B cell (primary cell): ENCODE results near the gene ADGRD2. TPM values are rescaled to one million over a fixed set of nuclear protein-coding genes. Genes with fewer than 3 reads are reported as not detected.
"Not testable (repeated sequence)": the region's sequence is repeated elsewhere in the genome, so short reads cannot be mapped to it uniquely, and the experiment has no call there.

Source experiments
- ATAC-seq: fragments of 200-7000 bp; cut with Tn5 transposase; one replicate; pipeline ENCODE4 v1.10.0; 2021; ENCODE audit warnings: low read depth, mild to moderate bottlenecking, moderate number of reproducible peaks, moderate library complexity
- CTCF ChIA-PET: fragments of 350-600 bp; sonication (Branson Sonifier 250); formaldehyde crosslinking; loops from one replicate; lab custom pipeline; 2021; ENCODE audit warnings: antibody characterized with exemption, inconsistent platforms; lab: Charles Lee
- POLR2A ChIA-PET: fragments of 350-600 bp; sonication (Branson Sonifier 250); formaldehyde crosslinking; loops from one replicate; lab custom pipeline; 2021; ENCODE audit warnings: antibody characterized with exemption; lab: Charles Lee
- DNase-seq: peaks from one replicate; pipeline ENCODE4 v3.0.0; 2013
- H2AFZ ChIP-seq: 2 replicates; pipeline ENCODE4 v1.6.1; 2012; ENCODE audit warnings: mild to moderate bottlenecking, low read depth, low read length; ENCODE audit not compliant: insufficient read depth, poor library complexity, severe bottlenecking
- H3K27ac ChIP-seq, 2 donors: 1 replicate in 1 of 2; 2 replicates in 1 of 2; pipeline ENCODE4 v1.5.1; 2012 to 2013; ENCODE audit warnings: low read length in 2 of 2, mild to moderate bottlenecking in 2 of 2, moderate library complexity in 1 of 2
- H3K27me3 ChIP-seq, 4 experiments: fragments of 200-600 bp in 1 of 4; sonication (generic) in 1 of 4; replicated peaks in 1 of 4; 1 replicate in 2 of 4; 2 replicates in 2 of 4; pipeline versions ENCODE4 v1.6.1 to v1.7.0; 2013 to 2016; ENCODE audit warnings: low read length in 3 of 4, mild to moderate bottlenecking in 2 of 4, mixed read lengths in 1 of 4, moderate library complexity in 1 of 4; ENCODE audit not compliant: insufficient read depth in 4 of 4, control insufficient read depth in 3 of 4; ENCODE audit errors: control extremely low read depth in 1 of 4
- H3K36me3 ChIP-seq, 2 experiments: replicated peaks in 1 of 2; 1 replicate in 1 of 2; 2 replicates in 1 of 2; pipeline versions ENCODE4 v1.6.1 to v1.7.1; 2013; ENCODE audit warnings: low read length in 1 of 2; ENCODE audit not compliant: insufficient read depth in 2 of 2, control insufficient read depth in 1 of 2; ENCODE audit errors: control extremely low read depth in 1 of 2, extremely low read depth in 1 of 2
- H3K4me1 ChIP-seq, 2 donors: fragments of 200-600 bp in 1 of 2; sonication (generic) in 1 of 2; 1 replicate in 1 of 2; 2 replicates in 1 of 2; pipeline versions ENCODE4 v1.5.1 to v1.6.1; 2013 to 2017; ENCODE audit warnings: low read length in 2 of 2; ENCODE audit not compliant: control insufficient read depth in 2 of 2, insufficient read depth in 2 of 2
- H3K4me2 ChIP-seq: replicated peaks from 2 replicates; pipeline ENCODE3; 2012; ENCODE audit warnings: mild to moderate bottlenecking, low read depth, low read length; ENCODE audit not compliant: poor library complexity, severe bottlenecking
- H3K4me3 ChIP-seq, 5 experiments: fragments of 200-600 bp in 1 of 5; sonication (generic) in 1 of 5; 1 replicate in 3 of 5; 2 replicates in 2 of 5; pipeline versions ENCODE4 v1.5.1 to v1.7.0; 2011 to 2016; ENCODE audit warnings: low read length in 4 of 5, mild to moderate bottlenecking in 4 of 5, low read depth in 2 of 5, control low read depth in 1 of 5, moderate library complexity in 1 of 5; ENCODE audit not compliant: insufficient read depth in 1 of 5; ENCODE audit errors: control extremely low read depth in 1 of 5, extremely low read depth in 1 of 5
- H3K79me2 ChIP-seq: fragments of 200-600 bp; sonication (generic); one replicate; pipeline ENCODE4 v1.6.0; 2016; ENCODE audit warnings: low read length; ENCODE audit not compliant: control insufficient read depth, insufficient read depth
- H3K9ac ChIP-seq: fragments of 200-600 bp; sonication (generic); 2 replicates; pipeline ENCODE4 v1.6.1; 2017; ENCODE audit warnings: mild to moderate bottlenecking, low read length, moderate library complexity
- H3K9me3 ChIP-seq, 3 donors: one replicate each; pipeline versions ENCODE4 v1.6.1 to v1.7.1; 2013; ENCODE audit warnings: low read length in 2 of 3; ENCODE audit not compliant: control insufficient read depth in 2 of 3, insufficient read depth in 1 of 3; ENCODE audit errors: control extremely low read depth in 1 of 3
- H4K20me1 ChIP-seq: 2 replicates; pipeline ENCODE4 v1.6.0; 2012; ENCODE audit warnings: mild to moderate bottlenecking, low read length; ENCODE audit not compliant: insufficient read depth, control insufficient read depth, poor library complexity, severe bottlenecking
- H3K27ac Mint-ChIP-seq: one replicate; pipeline ENCODE4 v1.8.0; 2021; ENCODE audit warnings: mixed read lengths
- H3K27me3 Mint-ChIP-seq: one replicate; pipeline ENCODE4 v1.8.0; 2021; ENCODE audit warnings: mixed read lengths
- H3K4me1 Mint-ChIP-seq: one replicate; pipeline ENCODE4 v1.8.0; 2021; ENCODE audit warnings: mixed read lengths
- H3K4me3 Mint-ChIP-seq: one replicate; pipeline ENCODE4 v1.8.0; 2021; ENCODE audit warnings: mixed read lengths
- H3K9me3 Mint-ChIP-seq: one replicate; pipeline ENCODE4 v1.8.0; 2022; ENCODE audit warnings: mixed read lengths; ENCODE audit not compliant: insufficient read depth
- EZH2 ChIP-seq: IDR thresholded peaks from 2 replicates; pipeline ENCODE4 v1.6.1; 2012; ENCODE audit warnings: borderline replicate concordance, low read depth, mild to moderate bottlenecking, moderate library complexity, low read length; ENCODE audit not compliant: insufficient read depth, poor library complexity, severe bottlenecking
- WGBS: methylation state at CpG from one replicate; pipeline ENCODE4 v1.1.5; 2013; ENCODE audit warnings: missing lambda C conversion rate; ENCODE audit not compliant: insufficient coverage; 5-methylcytosine and 5-hydroxymethylcytosine counted together
- intact Hi-C: fragments of 100-400 bp; cut with micrococcal nuclease; formaldehyde crosslinking; loops from one replicate; pipeline ENCODE4 v1.10.0; 2022
- polyA plus RNA-seq: library from polyadenylated mRNA; depleted of rRNA; stranded (reverse); fragments of >200 nt; gene quantifications from 2 replicates; pipeline ENCODE4 v1.2.3, GENCODE V29; 2012
- total RNA-seq, 2 donors: library from RNA; stranded (reverse); fragments of 120-200 nt in 1 of 2; gene quantifications; 1 replicate in 1 of 2; 2 replicates in 1 of 2; pipeline versions ENCODE4 v1.2.3 to v1.2.4, GENCODE V29; 2013 to 2022
- TF ChIP-seq, protein P1 (sequence below): fragments of 200-600 bp; IDR thresholded peaks from one replicate; pipeline ENCODE4 v1.8.0; 2022; ENCODE audit warnings: antibody characterized with exemption, mild to moderate bottlenecking

Gene ADGRD2
- total and polyA plus RNA-seq, 2 donors (not counting 1 experiment from before 2014, with no cell fraction given): not detected

DNA sequence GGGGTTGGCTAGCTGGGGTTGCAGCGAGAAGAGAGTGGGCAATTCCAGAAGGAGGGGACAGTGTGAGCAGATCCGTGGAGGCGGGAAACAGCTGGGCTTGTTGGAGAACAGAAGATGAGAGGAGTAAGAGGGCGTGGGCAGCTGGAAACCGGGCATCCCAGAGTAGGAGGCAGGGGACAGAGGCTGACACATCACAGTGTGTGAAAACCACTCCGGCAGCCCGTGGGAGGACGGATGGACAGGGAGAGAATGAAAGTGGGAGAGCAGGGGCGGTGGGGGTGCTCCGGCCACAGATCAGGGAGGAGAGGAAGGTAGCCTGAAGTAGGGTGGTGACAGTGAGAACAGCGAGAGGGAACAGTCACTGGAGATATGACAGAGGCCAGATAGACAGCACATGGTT, 26.7 kb upstream of the ADGRD2 start:
- TF ChIP-seq, protein P1, sequence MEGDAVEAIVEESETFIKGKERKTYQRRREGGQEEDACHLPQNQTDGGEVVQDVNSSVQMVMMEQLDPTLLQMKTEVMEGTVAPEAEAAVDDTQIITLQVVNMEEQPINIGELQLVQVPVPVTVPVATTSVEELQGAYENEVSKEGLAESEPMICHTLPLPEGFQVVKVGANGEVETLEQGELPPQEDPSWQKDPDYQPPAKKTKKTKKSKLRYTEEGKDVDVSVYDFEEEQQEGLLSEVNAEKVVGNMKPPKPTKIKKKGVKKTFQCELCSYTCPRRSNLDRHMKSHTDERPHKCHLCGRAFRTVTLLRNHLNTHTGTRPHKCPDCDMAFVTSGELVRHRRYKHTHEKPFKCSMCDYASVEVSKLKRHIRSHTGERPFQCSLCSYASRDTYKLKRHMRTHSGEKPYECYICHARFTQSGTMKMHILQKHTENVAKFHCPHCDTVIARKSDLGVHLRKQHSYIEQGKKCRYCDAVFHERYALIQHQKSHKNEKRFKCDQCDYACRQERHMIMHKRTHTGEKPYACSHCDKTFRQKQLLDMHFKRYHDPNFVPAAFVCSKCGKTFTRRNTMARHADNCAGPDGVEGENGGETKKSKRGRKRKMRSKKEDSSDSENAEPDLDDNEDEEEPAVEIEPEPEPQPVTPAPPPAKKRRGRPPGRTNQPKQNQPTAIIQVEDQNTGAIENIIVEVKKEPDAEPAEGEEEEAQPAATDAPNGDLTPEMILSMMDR: no peak
- TF ChIP-seq EZH2: no peak
- H3K9me3 ChIP-seq: no peaks in the 10 kb centered on the region
- ChIA-PET CTCF (no interaction called here), POLR2A (no interaction called here)
- H3K4me3 ChIP-seq: no peak overlapping the region
- no peak overlapping the region for H2AFZ ChIP-seq
- H3K27me3 ChIP-seq: peaks cover 0 to 2% (median 0%) of the 10 kb centered on the region in 4 experiments
- H3K4me1 ChIP-seq: peaks cover 0 to 14% of the 10 kb centered on the region in 2 donors
- WGBS: 74% methylated on average over 11 of the region's 11 CpGs
- H3K27me3 Mint-ChIP-seq: peaks cover 3% of the 10 kb centered on the region
- intact Hi-C loops: no loop called here
- H3K4me1 Mint-ChIP-seq: peaks cover 12% of the 10 kb centered on the region
- DNase-seq: no peak
- H4K20me1 ChIP-seq: no peaks in the 10 kb centered on the region
- no peaks in the 10 kb centered on the region for H3K36me3 ChIP-seq
- no peak overlapping the region for H3K4me3 Mint-ChIP-seq
- H3K9me3 Mint-ChIP-seq: no peaks in the 10 kb centered on the region
- no peak overlapping the region for H3K27ac ChIP-seq
- no peak for ATAC-seq
- no peak overlapping the region for H3K4me2 ChIP-seq
- H3K27ac Mint-ChIP-seq: no peak overlapping the region
- no peak overlapping the region for H3K9ac ChIP-seq
- no peaks in the 10 kb centered on the region for H3K79me2 ChIP-seq

DNA sequence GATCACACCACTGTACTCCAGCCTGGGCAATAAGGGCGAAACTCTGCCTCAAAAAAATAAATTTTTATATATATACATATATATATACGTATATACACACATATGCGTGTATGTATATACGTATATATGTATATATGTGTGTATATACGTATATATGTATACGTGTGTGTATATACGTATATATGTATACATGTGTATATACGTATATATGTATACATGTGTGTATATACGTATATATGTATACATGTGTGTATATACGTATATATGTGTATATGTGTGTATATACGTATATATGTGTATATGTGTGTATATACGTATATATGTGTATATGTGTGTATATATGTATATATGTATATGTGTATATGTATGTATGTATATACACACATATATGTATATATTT, 24.5 kb upstream of the ADGRD2 start:
- no CpG with 5 or more reads among the region's 12 CpGs for whole genome bisulfite sequencing
- CTCF ChIA-PET, H3K27me3 Mint-ChIP-seq, intact Hi-C loops, POLR2A ChIA-PET, ATAC-seq, H3K4me1 ChIP-seq, H3K4me2 ChIP-seq, H3K9me3 Mint-ChIP-seq, H2AFZ ChIP-seq, H3K27ac Mint-ChIP-seq, H3K27me3 ChIP-seq, H3K27ac ChIP-seq, H3K9ac ChIP-seq, H3K4me1 Mint-ChIP-seq, H3K36me3 ChIP-seq, H3K9me3 ChIP-seq, DNase-seq, H4K20me1 ChIP-seq, H3K79me2 ChIP-seq, H3K4me3 ChIP-seq, H3K4me3 Mint-ChIP-seq: not testable (repeated sequence)
